ENCODE data around the gene ANKRD33B.

Gene ANKRD33B

GRCh38 chr5:10682801-10683525 is 119.1 kb downstream of the ANKRD33B start:
- DNase-seq = no peak

GRCh38 chr5:10684303-10685086 is 120.6 kb downstream of the ANKRD33B start:
- DNase-seq = no peak

- no peak for DNase-seq
Measured at GRCh38 chr5:10685115-10685521, 121.2 kb downstream of the ANKRD33B start.

- DNase-seq = no peak
Measured at GRCh38 chr5:10686890-10687289, 123.0 kb downstream of the ANKRD33B start.

- no peak for DNase-seq
Measured at GRCh38 chr5:10688651-10689171, 124.8 kb downstream of the ANKRD33B start.

- peak; percentile 46 for DNase-seq
Measured at GRCh38 chr5:10689391-10690081, 125.7 kb downstream of the ANKRD33B start.

GRCh38 chr5:10690460-10691440 is 126.9 kb downstream of the ANKRD33B start:
- DNase-seq = no peak

GRCh38 chr5:10691826-10692785 is 128.2 kb downstream of the ANKRD33B start:
- DNase-seq = no peak

GRCh38 chr5:10695055-10695649 is 131.3 kb downstream of the ANKRD33B start:
- peak; percentile 24 for DNase-seq

- no peak for DNase-seq
Measured at GRCh38 chr5:10695759-10696543, 132.1 kb downstream of the ANKRD33B start.

- DNase-seq = no peak
Measured at GRCh38 chr5:10699281-10699874, 135.5 kb downstream of the ANKRD33B start.

- DNase-seq = no peak
Measured at GRCh38 chr5:10699987-10700386, 136.1 kb downstream of the ANKRD33B start.

GRCh38 chr5:10700516-10700915 is 136.6 kb downstream of the ANKRD33B start:
- no peak for DNase-seq

GRCh38 chr5:10701567-10702039 is 137.7 kb downstream of the ANKRD33B start:
- DNase-seq = peak; percentile 42

GRCh38 chr5:10702040-10702629 is 138.3 kb downstream of the ANKRD33B start:
- DNase-seq = no peak

GRCh38 chr5:10702911-10703491 is 139.1 kb downstream of the ANKRD33B start:
- no peak for DNase-seq

- no peak for DNase-seq
Measured at GRCh38 chr5:10703676-10704075, 139.8 kb downstream of the ANKRD33B start.

GRCh38 chr5:10704949-10705621 is 141.2 kb downstream of the ANKRD33B start:
- peak; percentile 20 for DNase-seq

Data from stimulated activated CD4-positive, alpha-beta T cell treated with anti-CD3 and anti-CD28 coated beads, Interleukin-15, amount 100 ng/mL, for 24 hours (primary cell).